ENCODE data around the gene TJP3. TPM values are rescaled to one million over a fixed set of nuclear protein-coding genes. Genes with fewer than 3 reads are reported as not detected.

Gene TJP3
- total RNA-seq, 4 donors from 2014 or later = 0.06 to 4.2 (median 0.17) TPM; not detected in 1

DNA sequence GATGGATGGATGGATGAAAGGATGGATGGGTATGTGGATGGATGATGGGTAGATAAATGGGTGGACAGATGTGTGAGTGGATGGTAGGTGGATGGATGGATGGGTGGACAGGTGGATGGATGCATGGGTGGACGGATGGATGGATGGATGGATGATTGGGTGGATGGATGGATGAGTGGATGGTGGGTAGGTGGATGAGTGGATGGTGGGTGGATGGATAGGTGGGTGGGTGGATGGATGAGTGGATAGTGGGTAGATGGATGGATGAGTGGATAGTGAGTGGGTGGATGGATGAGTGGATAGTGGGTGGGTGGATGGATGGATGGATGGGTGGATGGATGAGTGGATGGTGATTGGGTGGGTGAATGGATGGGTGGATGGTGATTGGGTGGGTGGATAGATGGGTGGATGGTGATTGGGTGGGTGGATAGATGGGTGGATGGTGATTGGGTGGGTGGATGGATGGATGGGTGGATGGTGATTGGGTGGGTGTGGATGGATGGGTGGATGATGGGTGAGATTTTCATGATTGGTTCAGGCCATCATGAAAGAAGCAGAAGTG, 68.4 kb downstream of the TJP3 start:
- TF ChIP-seq CTCF (IDR thresholded peaks at IDR 0.05) = no peak
- Histone ChIP-seq H3K4me1 (peaks cover 0 to 6% (median 0%) of the 10 kb centered on the region in 4 donors), H3K27me3 (peaks cover 0 to 27% (median 0%) of the 10 kb centered on the region in 4 donors), H3K4me3 (no peak overlapping the region), H3K27ac (replicated peaks in 1 of 4) (no peak overlapping the region), H3K36me3 (no peaks in the 10 kb centered on the region), H3K9me3 (peaks cover 6 to 11% (median 10%) of the 10 kb centered on the region in 4 donors)
- 90% methylated on average over 1 of the region's 1 CpG for WGBS
- no peak for DNase-seq (ENCODE audit: extremely low spot score)
- intact Hi-C loops (cut with DNase I) = no loop called here

- TF ChIP-seq POLR2A (IDR thresholded peaks at IDR 0.05; ENCODE audit: low read depth) = no peak
- TF ChIP-seq CTCF (IDR thresholded peaks at IDR 0.05) = no peak
- no peak for TF ChIP-seq EP300 (IDR thresholded peaks at IDR 0.05)
- no peak for TF ChIP-seq POLR2AphosphoS5 (IDR thresholded peaks at IDR 0.05)
- Histone ChIP-seq H3K4me3 (no peak overlapping the region), H3K36me3 (no peaks in the 10 kb centered on the region), H3K27ac (replicated peaks in 1 of 4) (no peak overlapping the region), H3K27me3 (peaks cover 0 to 37% (median 0%) of the 10 kb centered on the region in 4 donors), H3K9me3 (peaks cover 10 to 27% (median 23%) of the 10 kb centered on the region in 4 donors), H3K4me1 (no peaks in the 10 kb centered on the region)
- 92% methylated on average over 11 of the region's 37 CpGs for WGBS
- DNase-seq (ENCODE audit: extremely low spot score) = no peak
- intact Hi-C loops (cut with DNase I) = no loop called here
Observed at GRCh38 chr19:3778104-3778867, 70.1 kb downstream of the TJP3 start.

- peaks cover 0 to 45% (median 3%) of the 10 kb centered on the region in 4 donors for H3K27me3 ChIP-seq
- 75% methylated on average over 18 of the region's 44 CpGs for WGBS
- no peaks in the 10 kb centered on the region for H3K4me1 ChIP-seq
- H3K27ac ChIP-seq (replicated peaks in 1 of 4) = no peak overlapping the region
- TF ChIP-seq CTCF (IDR thresholded peaks at IDR 0.05) (no peak), EP300 (IDR thresholded peaks at IDR 0.05) (no peak), POLR2A (IDR thresholded peaks at IDR 0.05; ENCODE audit: low read depth) (no peak), POLR2AphosphoS5 (IDR thresholded peaks at IDR 0.05) (no peak)
- peaks cover 10 to 27% (median 23%) of the 10 kb centered on the region in 4 donors for H3K9me3 ChIP-seq
- intact Hi-C loops (cut with DNase I) = no loop called here
- no peak for DNase-seq (ENCODE audit: extremely low spot score)
- H3K4me3 ChIP-seq = no peak overlapping the region
- H3K36me3 ChIP-seq = no peaks in the 10 kb centered on the region
Observed at GRCh38 chr19:3778899-3779723, 70.9 kb downstream of the TJP3 start.

DNA sequence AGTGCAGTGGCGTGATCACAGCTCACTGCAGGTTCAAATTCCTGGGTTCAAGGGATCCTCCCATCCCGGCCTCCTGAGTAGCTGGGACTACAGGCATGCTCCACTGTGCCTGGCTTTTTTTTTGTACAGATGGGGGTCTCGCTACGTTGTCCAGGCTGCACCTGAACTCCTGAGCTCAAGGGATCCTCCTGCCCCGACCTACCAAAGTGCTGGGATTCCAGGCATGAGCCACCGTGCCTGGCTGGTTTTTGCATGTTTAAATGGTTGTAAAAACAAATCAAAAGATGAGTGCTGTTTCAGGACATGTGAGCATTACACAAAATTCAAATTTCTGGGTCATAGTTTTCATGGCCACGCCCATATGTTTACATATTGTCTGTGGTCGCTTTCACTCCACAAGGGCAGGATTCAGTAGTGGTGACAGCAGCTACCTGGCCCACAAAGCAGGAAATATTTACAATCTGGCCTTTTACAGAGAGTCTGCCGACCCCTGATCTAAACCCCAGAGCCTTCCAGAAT, 72.7 kb downstream of the TJP3 start:
- Histone ChIP-seq H3K4me1 (peaks cover 3 to 11% (median 6%) of the 10 kb centered on the region in 4 donors), H3K27ac (replicated peaks in 1 of 4) (no peak overlapping the region), H3K36me3 (no peaks in the 10 kb centered on the region), H3K4me3 (no peak overlapping the region), H3K27me3 (peaks cover 0 to 63% (median 12%) of the 10 kb centered on the region in 4 donors), H3K9me3 (peaks cover 10 to 27% (median 23%) of the 10 kb centered on the region in 4 donors)
- intact Hi-C loops (cut with DNase I) = no loop called here
- no peak for TF ChIP-seq POLR2AphosphoS5 (IDR thresholded peaks at IDR 0.05)
- TF ChIP-seq CTCF (IDR thresholded peaks at IDR 0.05) = no peak
- WGBS = 86% methylated on average over 9 of the region's 9 CpGs
- no peak for DNase-seq (ENCODE audit: extremely low spot score)

Data from esophagus muscularis mucosa (tissue), 4 donors.